ENCODE results near the gene DLG2.
"Not testable (repeated sequence)": the region's sequence is repeated elsewhere in the genome, so short reads cannot be mapped to it uniquely, and the experiment has no call there.

Gene DLG2

GRCh38 chr11:85027346-85027745, 599.8 kb downstream of the DLG2 start:
- Histone ChIP-seq H3K9me3 (ENCODE audit: control insufficient read depth, insufficient read depth, low read length) (no peaks in the 10 kb centered on the region), H3K4me3 (ENCODE audit: low read depth, low read length) (no peak overlapping the region), H3K27me3 (ENCODE audit: control insufficient read depth, insufficient read depth, low read length) (no peaks in the 10 kb centered on the region), H3K4me1 (ENCODE audit: control insufficient read depth, insufficient read depth, low read length) (no peaks in the 10 kb centered on the region), H3K9ac (ENCODE audit: low read depth, low read length) (no peak overlapping the region), H3K36me3 (ENCODE audit: control insufficient read depth, insufficient read depth, low read length) (no peaks in the 10 kb centered on the region)

GRCh38 chr11:85021058-85021457, 606.1 kb downstream of the DLG2 start:
- Histone ChIP-seq H3K9me3 (ENCODE audit: control insufficient read depth, insufficient read depth, low read length) (no peaks in the 10 kb centered on the region), H3K4me1 (ENCODE audit: control insufficient read depth, insufficient read depth, low read length) (no peaks in the 10 kb centered on the region), H3K9ac (ENCODE audit: low read depth, low read length) (no peak overlapping the region), H3K36me3 (ENCODE audit: control insufficient read depth, insufficient read depth, low read length) (no peaks in the 10 kb centered on the region), H3K4me3 (ENCODE audit: low read depth, low read length) (no peak overlapping the region), H3K27me3 (ENCODE audit: control insufficient read depth, insufficient read depth, low read length) (no peaks in the 10 kb centered on the region)

GRCh38 chr11:84993386-84993785, 633.8 kb downstream of the DLG2 start:
- no peaks in the 10 kb centered on the region for H3K9me3 ChIP-seq (ENCODE audit: control insufficient read depth, insufficient read depth, low read length)
- H3K27me3 ChIP-seq (ENCODE audit: control insufficient read depth, insufficient read depth, low read length), result no peaks in the 10 kb centered on the region
- H3K4me1 ChIP-seq (ENCODE audit: control insufficient read depth, insufficient read depth, low read length), result no peaks in the 10 kb centered on the region
- H3K9ac ChIP-seq (ENCODE audit: low read depth, low read length), result no peak overlapping the region
- no peaks in the 10 kb centered on the region for H3K36me3 ChIP-seq (ENCODE audit: control insufficient read depth, insufficient read depth, low read length)
- H3K4me3 ChIP-seq (ENCODE audit: low read depth, low read length), result no peak overlapping the region

DNA sequence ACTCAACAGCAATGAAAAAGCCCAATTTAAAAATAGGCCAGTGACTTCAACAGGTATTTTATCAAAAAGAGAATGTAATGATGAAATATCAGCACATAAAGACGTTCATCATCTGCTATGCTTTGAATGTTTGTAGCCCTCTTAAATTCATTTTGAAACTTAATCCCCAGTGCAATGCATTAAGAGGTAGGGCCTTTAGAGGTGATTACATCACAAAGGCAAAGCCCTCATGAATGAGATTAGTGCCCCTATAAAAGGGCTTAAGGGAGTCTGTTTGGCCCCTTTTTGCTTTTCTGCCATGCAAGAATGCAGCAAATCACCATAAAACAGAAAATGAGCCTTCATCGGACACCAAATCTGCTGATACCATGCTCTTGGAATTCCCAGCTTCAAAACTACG, 637.0 kb downstream of the DLG2 start:
- H3K4me1 ChIP-seq (ENCODE audit: control insufficient read depth, insufficient read depth, low read length), result no peaks in the 10 kb centered on the region
- no peaks in the 10 kb centered on the region for H3K9me3 ChIP-seq (ENCODE audit: control insufficient read depth, insufficient read depth, low read length)
- no peak overlapping the region for H3K4me3 ChIP-seq (ENCODE audit: low read depth, low read length)
- no peak overlapping the region for H3K9ac ChIP-seq (ENCODE audit: low read depth, low read length)
- no peaks in the 10 kb centered on the region for H3K27me3 ChIP-seq (ENCODE audit: control insufficient read depth, insufficient read depth, low read length)
- no peaks in the 10 kb centered on the region for H3K36me3 ChIP-seq (ENCODE audit: control insufficient read depth, insufficient read depth, low read length)

DNA sequence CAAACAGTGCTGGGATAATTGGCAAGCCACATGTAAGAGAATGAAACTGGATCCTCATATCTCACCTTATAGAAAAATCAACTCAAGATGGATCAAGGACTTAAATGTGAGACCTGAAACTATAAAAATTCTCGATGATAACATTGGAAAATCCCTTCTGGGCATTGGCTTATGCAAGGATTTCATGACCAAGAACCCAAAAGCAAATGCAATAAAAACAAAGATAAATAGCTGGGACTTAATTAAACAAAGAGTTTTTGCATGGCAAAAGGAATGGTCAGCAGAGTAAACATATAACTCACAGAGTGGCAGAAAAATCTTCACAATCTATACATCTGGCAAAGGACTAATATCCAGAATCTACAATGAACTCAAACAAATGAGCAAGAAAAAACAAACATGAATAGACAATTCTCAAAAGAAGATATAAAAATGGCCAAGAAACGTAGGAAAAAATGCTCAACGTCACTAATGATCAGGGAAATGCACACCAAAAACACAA, 639.4 kb downstream of the DLG2 start:
- not testable (repeated sequence) for H3K36me3 ChIP-seq (ENCODE audit: control insufficient read depth, insufficient read depth, low read length); H3K9ac ChIP-seq (ENCODE audit: low read depth, low read length); H3K4me1 ChIP-seq (ENCODE audit: control insufficient read depth, insufficient read depth, low read length); H3K9me3 ChIP-seq (ENCODE audit: control insufficient read depth, insufficient read depth, low read length); H3K4me3 ChIP-seq (ENCODE audit: low read depth, low read length); H3K27me3 ChIP-seq (ENCODE audit: control insufficient read depth, insufficient read depth, low read length)

GRCh38 chr11:84981301-84981700, 645.8 kb downstream of the DLG2 start:
- no peaks in the 10 kb centered on the region for H3K9me3 ChIP-seq (ENCODE audit: control insufficient read depth, insufficient read depth, low read length)
- no peaks in the 10 kb centered on the region for H3K36me3 ChIP-seq (ENCODE audit: control insufficient read depth, insufficient read depth, low read length)
- H3K9ac ChIP-seq (ENCODE audit: low read depth, low read length), result no peak overlapping the region
- no peak overlapping the region for H3K4me3 ChIP-seq (ENCODE audit: low read depth, low read length)
- no peaks in the 10 kb centered on the region for H3K4me1 ChIP-seq (ENCODE audit: control insufficient read depth, insufficient read depth, low read length)
- H3K27me3 ChIP-seq (ENCODE audit: control insufficient read depth, insufficient read depth, low read length), result no peaks in the 10 kb centered on the region

DNA sequence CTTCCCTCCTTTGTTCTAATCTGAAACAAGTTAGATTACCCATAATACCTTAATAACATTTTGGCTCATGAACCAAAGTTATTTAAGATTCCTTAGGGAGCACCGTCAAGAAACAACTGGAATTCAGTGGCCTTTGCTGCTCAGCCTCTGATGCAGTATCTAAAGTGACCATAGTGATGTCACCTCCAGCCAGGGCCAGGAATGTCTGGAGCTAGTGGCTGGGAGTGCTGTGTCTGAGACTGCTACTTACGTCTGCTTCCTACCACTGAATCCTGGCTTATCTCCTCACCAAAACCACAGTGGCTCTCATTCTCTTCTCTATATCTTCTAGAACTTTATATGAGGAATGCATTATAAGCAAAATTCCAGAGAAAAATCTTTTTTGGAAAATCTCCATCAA, 658.0 kb downstream of the DLG2 start:
- Histone ChIP-seq H3K9me3 (ENCODE audit: control insufficient read depth, insufficient read depth, low read length) (no peaks in the 10 kb centered on the region), H3K9ac (ENCODE audit: low read depth, low read length) (no peak overlapping the region), H3K4me3 (ENCODE audit: low read depth, low read length) (no peak overlapping the region), H3K4me1 (ENCODE audit: control insufficient read depth, insufficient read depth, low read length) (no peaks in the 10 kb centered on the region), H3K36me3 (ENCODE audit: control insufficient read depth, insufficient read depth, low read length) (no peaks in the 10 kb centered on the region), H3K27me3 (ENCODE audit: control insufficient read depth, insufficient read depth, low read length) (no peaks in the 10 kb centered on the region)

DNA sequence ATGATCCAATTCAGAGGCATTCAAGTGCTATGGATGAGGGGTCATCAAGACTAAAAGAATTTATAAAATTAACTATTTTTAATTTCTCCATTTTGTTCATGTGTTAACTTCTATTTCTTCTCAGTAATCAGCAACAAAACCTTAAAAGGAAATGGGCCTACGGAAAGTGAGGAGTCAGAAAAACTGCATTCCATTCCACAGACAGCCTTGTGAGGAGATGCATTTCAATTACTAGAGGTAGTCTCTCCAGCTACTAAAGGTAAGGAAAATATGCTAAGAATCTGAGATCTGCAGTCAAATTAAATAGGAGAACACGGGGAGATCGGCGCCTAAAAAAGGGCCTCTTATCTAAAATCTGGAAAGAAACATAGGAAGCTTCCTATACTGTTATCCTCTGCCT, 661.7 kb downstream of the DLG2 start:
- H3K4me3 ChIP-seq (ENCODE audit: low read depth, low read length), result no peak overlapping the region

GRCh38 chr11:84963240-84963639, 663.9 kb downstream of the DLG2 start:
- H3K9me3 ChIP-seq (ENCODE audit: control insufficient read depth, insufficient read depth, low read length), result no peaks in the 10 kb centered on the region
- no peak overlapping the region for H3K9ac ChIP-seq (ENCODE audit: low read depth, low read length)
- no peaks in the 10 kb centered on the region for H3K36me3 ChIP-seq (ENCODE audit: control insufficient read depth, insufficient read depth, low read length)
- no peaks in the 10 kb centered on the region for H3K27me3 ChIP-seq (ENCODE audit: control insufficient read depth, insufficient read depth, low read length)
- no peak overlapping the region for H3K4me3 ChIP-seq (ENCODE audit: low read depth, low read length)
- no peaks in the 10 kb centered on the region for H3K4me1 ChIP-seq (ENCODE audit: control insufficient read depth, insufficient read depth, low read length)

More for the DNA sequence above, 661.7 kb downstream of the DLG2 start:
- H3K36me3 ChIP-seq (ENCODE audit: control insufficient read depth, insufficient read depth, low read length), result no peaks in the 10 kb centered on the region
- H3K27me3 ChIP-seq (ENCODE audit: control insufficient read depth, insufficient read depth, low read length), result no peaks in the 10 kb centered on the region
- H3K9me3 ChIP-seq (ENCODE audit: control insufficient read depth, insufficient read depth, low read length), result no peaks in the 10 kb centered on the region
- no peak overlapping the region for H3K9ac ChIP-seq (ENCODE audit: low read depth, low read length)
- H3K4me1 ChIP-seq (ENCODE audit: control insufficient read depth, insufficient read depth, low read length), result no peaks in the 10 kb centered on the region

DNA sequence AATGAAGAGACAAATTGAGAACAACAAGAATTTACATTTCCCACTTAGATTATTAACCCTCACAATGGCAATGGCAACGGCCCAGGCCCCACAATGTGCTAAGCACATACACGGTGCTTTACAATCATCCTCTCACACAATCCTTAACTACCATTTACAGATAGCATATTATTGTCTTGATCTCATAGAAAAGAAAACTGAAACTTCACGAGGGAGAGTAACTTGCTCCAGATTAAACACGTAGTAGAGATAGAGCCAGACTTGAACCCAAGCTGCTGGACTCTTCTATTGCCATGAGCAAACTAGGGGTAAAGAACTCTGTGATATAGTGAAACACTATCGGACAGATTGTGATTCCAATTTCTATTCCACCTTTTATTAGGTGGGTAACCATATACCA, 665.1 kb downstream of the DLG2 start:
- Histone ChIP-seq H3K9ac (ENCODE audit: low read depth, low read length) (no peak overlapping the region), H3K9me3 (ENCODE audit: control insufficient read depth, insufficient read depth, low read length) (no peaks in the 10 kb centered on the region), H3K4me1 (ENCODE audit: control insufficient read depth, insufficient read depth, low read length) (no peaks in the 10 kb centered on the region), H3K27me3 (ENCODE audit: control insufficient read depth, insufficient read depth, low read length) (no peaks in the 10 kb centered on the region), H3K36me3 (ENCODE audit: control insufficient read depth, insufficient read depth, low read length) (no peaks in the 10 kb centered on the region), H3K4me3 (ENCODE audit: low read depth, low read length) (no peak overlapping the region)

DNA sequence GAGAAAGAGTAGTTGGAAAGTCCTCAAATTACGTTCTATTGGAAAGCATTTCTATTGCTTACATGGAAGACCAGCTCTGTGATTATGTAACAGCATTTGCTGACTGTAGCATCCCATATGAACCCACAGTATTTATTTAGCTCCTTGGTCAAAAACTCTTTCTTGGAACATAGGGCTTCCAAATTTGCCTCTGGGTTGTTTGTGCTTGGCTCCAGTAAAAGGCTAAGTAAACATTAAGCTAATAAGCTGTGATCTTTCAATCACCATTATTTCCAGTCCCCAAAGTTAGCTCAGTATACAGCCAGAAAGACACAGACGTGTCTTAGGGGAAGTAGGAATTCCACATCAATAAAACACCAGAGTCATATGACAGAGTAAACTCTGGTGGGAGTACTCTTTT, 668.8 kb downstream of the DLG2 start:
- no peaks in the 10 kb centered on the region for H3K4me1 ChIP-seq (ENCODE audit: control insufficient read depth, insufficient read depth, low read length)
- no peaks in the 10 kb centered on the region for H3K9me3 ChIP-seq (ENCODE audit: control insufficient read depth, insufficient read depth, low read length)
- H3K4me3 ChIP-seq (ENCODE audit: low read depth, low read length), result no peak overlapping the region
- no peaks in the 10 kb centered on the region for H3K36me3 ChIP-seq (ENCODE audit: control insufficient read depth, insufficient read depth, low read length)
- H3K27me3 ChIP-seq (ENCODE audit: control insufficient read depth, insufficient read depth, low read length), result no peaks in the 10 kb centered on the region
- no peak overlapping the region for H3K9ac ChIP-seq (ENCODE audit: low read depth, low read length)

- no peaks in the 10 kb centered on the region for H3K27me3 ChIP-seq (ENCODE audit: control insufficient read depth, insufficient read depth, low read length)
- no peaks in the 10 kb centered on the region for H3K36me3 ChIP-seq (ENCODE audit: control insufficient read depth, insufficient read depth, low read length)
- H3K4me1 ChIP-seq (ENCODE audit: control insufficient read depth, insufficient read depth, low read length), result peaks cover 4% of the 10 kb centered on the region
- H3K9me3 ChIP-seq (ENCODE audit: control insufficient read depth, insufficient read depth, low read length), result no peaks in the 10 kb centered on the region
- no peak overlapping the region for H3K9ac ChIP-seq (ENCODE audit: low read depth, low read length)
- H3K4me3 ChIP-seq (ENCODE audit: low read depth, low read length), result no peak overlapping the region
These were observed 676.4 kb downstream of the DLG2 start for GRCh38 chr11:84950569-84951270.
